Fibroblast of villous mesenchyme (primary cell): ENCODE data around the gene DOCK9. TPM values are rescaled to one million over a fixed set of nuclear protein-coding genes. Genes with fewer than 3 reads are reported as not detected.

Source experiments
- DNase-seq: peaks from one replicate; pipeline ENCODE4 v3.0.0-alpha.2; 2010; ENCODE audit warnings: low read depth
- H3K4me3 ChIP-seq: 2 replicates; pipeline ENCODE4 v1.5.1; 2011; ENCODE audit warnings: low read depth, mild to moderate bottlenecking, low read length
- total RNA-seq: library from RNA; depleted of rRNA; stranded (reverse); fragments of >200 nt; gene quantifications from 2 replicates; pipeline ENCODE4 v1.2.3, GENCODE V29; 2012
- TF ChIP-seq, protein P1 (sequence below): IDR thresholded peaks from 2 replicates; pipeline ENCODE4 v1.5.1; 2012; ENCODE audit warnings: low read depth, mild to moderate bottlenecking, low read length; ENCODE audit not compliant: insufficient read depth

Gene DOCK9
- total RNA-seq, 1 donor = 14.7 TPM

DNA sequence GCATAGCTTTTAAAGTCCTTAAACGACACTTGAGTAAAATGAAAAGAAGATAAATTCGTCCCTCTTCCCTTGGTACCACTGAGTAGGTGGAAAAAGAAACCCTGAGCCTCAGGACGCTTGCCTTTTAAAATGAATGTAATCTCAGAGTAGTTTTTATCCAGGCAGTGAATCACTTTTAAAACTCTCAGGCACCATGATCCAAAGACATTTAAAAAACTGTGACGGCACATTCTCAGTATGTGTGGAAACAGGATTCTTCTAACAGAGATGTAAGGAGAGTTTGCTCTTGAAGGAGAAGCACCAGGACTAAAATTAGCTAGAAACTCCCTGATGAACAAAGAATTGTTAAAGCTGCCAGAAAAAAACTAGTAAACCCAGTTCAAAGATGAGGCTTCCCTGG lies 119.7 kb downstream of the DOCK9 start:
- DNase-seq = no peak
- no peak overlapping the region for H3K4me3 ChIP-seq
- TF ChIP-seq, protein P1, sequence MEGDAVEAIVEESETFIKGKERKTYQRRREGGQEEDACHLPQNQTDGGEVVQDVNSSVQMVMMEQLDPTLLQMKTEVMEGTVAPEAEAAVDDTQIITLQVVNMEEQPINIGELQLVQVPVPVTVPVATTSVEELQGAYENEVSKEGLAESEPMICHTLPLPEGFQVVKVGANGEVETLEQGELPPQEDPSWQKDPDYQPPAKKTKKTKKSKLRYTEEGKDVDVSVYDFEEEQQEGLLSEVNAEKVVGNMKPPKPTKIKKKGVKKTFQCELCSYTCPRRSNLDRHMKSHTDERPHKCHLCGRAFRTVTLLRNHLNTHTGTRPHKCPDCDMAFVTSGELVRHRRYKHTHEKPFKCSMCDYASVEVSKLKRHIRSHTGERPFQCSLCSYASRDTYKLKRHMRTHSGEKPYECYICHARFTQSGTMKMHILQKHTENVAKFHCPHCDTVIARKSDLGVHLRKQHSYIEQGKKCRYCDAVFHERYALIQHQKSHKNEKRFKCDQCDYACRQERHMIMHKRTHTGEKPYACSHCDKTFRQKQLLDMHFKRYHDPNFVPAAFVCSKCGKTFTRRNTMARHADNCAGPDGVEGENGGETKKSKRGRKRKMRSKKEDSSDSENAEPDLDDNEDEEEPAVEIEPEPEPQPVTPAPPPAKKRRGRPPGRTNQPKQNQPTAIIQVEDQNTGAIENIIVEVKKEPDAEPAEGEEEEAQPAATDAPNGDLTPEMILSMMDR = no peak

DNA sequence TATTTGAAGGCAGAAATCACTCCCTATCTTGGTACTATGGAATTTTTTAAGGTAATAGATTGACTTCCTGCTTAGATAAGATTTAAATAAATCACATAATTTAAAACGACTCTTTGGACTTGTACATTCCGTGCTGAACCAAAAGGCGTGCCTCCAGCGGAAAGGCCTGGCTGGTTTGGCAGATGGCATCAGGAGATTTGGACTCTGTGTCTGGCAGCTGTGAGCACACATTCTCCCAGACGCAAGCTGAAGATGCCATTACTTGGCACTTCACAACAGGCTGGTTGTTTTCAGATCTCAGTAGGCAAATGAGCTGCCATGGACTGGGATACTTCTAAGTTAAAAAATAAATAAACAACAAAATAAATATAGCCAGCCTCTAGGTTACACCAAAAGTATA lies 120.9 kb downstream of the DOCK9 start:
- DNase-seq = no peak
- no peak overlapping the region for H3K4me3 ChIP-seq
- TF ChIP-seq, protein P1 = no peak

DNA sequence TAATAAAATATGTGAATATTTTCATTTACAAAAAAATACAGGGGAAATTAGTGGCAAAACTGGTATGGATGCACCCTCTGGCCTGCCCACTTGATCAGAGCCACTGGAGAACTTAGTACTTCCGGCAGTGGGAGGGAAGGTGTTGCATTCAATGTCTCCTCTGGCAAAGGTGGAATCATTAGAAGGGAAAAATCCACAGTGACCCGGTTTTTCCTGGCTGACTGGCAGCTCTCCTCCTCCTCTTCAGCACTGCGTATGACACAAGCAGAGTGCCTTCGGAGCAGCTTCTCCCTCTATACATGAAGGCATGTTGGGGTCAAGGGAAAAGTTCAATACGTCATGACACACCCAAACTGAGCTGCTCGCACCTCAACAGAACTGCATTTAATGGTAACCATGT lies 123.4 kb downstream of the DOCK9 start:
- TF ChIP-seq, protein P1 = no peak
- H3K4me3 ChIP-seq = no peak overlapping the region
- no peak for DNase-seq

DNA sequence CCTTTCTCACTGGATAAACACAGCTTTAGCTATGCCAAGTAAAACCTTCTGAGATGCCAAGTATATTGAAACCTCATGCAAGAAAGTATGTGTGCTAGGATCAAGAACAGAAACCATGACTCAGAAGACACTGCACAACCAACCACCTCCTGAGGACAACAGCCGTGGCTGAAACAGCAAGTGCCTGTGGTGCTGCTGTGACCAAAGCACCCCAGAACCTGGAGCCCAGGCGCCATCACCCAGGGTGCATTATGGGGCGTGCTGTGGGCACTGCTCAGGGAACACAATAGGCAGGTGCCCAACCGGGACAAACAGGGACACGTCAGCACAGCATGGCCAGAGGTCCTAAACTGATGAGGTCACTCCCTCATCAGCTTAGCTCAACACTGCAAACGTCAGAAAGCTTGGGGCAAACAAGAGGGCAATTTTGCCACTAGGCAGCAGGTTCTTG lies 124.1 kb downstream of the DOCK9 start:
- H3K4me3 ChIP-seq = no peak overlapping the region
- no peak for DNase-seq
- TF ChIP-seq, protein P1 = no peak

DNA sequence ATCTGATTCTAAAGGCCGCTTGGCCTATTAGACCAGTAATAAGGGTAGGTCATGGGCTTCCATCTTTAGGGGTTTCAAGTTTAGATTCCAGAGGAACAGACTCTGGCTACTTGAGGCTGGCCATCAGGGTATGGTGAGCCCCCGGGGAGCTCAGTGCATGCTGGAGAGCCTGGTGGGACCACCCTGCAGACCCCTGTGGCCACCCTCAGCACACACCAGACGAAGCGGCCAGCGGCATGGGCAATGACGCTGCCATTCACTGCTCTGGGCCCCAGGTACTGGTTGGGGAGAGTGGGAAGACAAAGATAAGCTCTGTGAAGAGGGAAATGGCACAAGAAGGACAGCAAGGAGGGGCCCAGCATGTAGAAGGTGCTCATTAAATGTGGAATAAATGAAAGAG lies 126.6 kb downstream of the DOCK9 start:
- TF ChIP-seq, protein P1 = no peak
- H3K4me3 ChIP-seq = no peak overlapping the region
- no peak for DNase-seq

DNA sequence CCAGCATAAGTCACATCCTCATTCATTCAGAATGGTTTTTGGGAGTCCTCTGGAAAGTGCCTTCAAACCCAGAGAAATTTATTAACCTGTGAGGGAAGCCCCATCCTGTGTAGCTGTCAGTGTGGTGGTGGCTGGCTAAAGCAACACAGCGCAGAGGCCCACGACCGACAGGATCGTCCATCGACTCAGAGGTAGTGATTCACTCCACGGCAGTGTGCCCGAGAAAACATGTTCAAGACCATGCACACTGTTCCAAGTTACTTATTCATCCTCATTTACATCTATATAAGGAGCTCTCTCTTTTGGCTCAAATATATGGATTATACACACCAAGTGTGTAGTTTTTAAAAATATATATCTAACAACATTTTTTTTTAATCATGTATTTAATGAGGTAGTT lies 129.1 kb downstream of the DOCK9 start:
- H3K4me3 ChIP-seq = no peak overlapping the region
- TF ChIP-seq, protein P1 = no peak
- no peak for DNase-seq

DNA sequence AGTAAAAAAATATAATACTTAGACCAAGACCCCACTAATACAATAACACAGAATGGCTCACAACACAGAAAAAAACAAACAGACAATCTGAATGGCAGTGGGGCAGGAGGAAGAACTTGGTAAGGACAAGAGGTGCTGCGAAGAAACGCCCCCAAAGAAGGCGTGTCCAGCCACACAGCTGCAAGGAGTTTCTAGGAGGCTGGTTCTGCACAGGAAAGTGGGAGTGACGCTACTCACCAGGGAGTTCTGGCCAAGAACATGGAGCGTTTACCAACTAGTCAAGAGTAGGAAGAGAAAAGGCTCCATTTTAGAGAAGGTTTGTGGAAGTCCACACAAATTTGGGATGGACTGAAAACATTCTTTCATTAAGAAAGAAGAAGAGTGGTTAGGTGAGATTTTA lies 130.1 kb downstream of the DOCK9 start:
- no peak overlapping the region for H3K4me3 ChIP-seq
- TF ChIP-seq, protein P1 = no peak
- no peak for DNase-seq
